IMR-90 (cell line): ENCODE results near the gene PTCD1. TPM values are rescaled to one million over a fixed set of nuclear protein-coding genes. Genes with fewer than 3 reads are reported as not detected.

Experiments used
- ATAC-seq: fragments of 200-7000 bp; cut with Tn5 transposase; 2 replicates; pipeline ENCODE4 v1.9.1; 2020; ENCODE audit warnings: low read depth, mild to moderate bottlenecking, moderate library complexity
- BruUV-seq: library from RNA; stranded (reverse); fragments of 400-500 nt; replicated peaks from 2 replicates; lab custom pipeline; 2021; lab: Mats Ljungman, UMichigan
- CTCF ChIA-PET: fragments of 300-600 bp; formaldehyde crosslinking; extraction: SDS; loops from one replicate; lab custom pipeline; 2021; ENCODE audit warnings: antibody characterized with exemption; lab: Yijun Ruan, JAX
- POLR2A ChIA-PET: fragments of 300-600 bp; sonication (Branson Sonifier 250); formaldehyde crosslinking; loops from one replicate; lab custom pipeline; 2022; ENCODE audit warnings: antibody characterized with exemption; ENCODE audit not compliant: unreplicated experiment; lab: Charles Lee
- DNase-seq: peaks from one replicate; pipeline ENCODE4 v3.0.0; 2013
- H2AFZ ChIP-seq: replicated peaks from 2 replicates; pipeline ENCODE3; 2013; ENCODE audit warnings: low read length, mild to moderate bottlenecking; ENCODE audit not compliant: poor library complexity
- H2AK5ac ChIP-seq: 2 replicates; pipeline ENCODE4 v1.6.1; 2013; ENCODE audit warnings: low read depth, low read length, inconsistent platforms
- H2AK9ac ChIP-seq: replicated peaks from 2 replicates; pipeline ENCODE3; 2013; ENCODE audit warnings: mild to moderate bottlenecking, low read depth, low read length, moderate library complexity; ENCODE audit not compliant: poor library complexity
- H2BK120ac ChIP-seq: 2 replicates; pipeline ENCODE4 v1.6.1; 2013; ENCODE audit warnings: low read depth, low read length, inconsistent platforms
- H2BK15ac ChIP-seq: 3 replicates; pipeline ENCODE4 v1.6.1; 2013; ENCODE audit warnings: low read depth, low read length, inconsistent platforms
- H2BK20ac ChIP-seq: 2 replicates; pipeline ENCODE4 v1.6.1; 2013; ENCODE audit warnings: low read depth, mild to moderate bottlenecking, inconsistent platforms, low read length, moderate library complexity
- H2BK5ac ChIP-seq: 2 replicates; pipeline ENCODE4 v1.6.1; 2013; ENCODE audit warnings: mild to moderate bottlenecking, low read depth, low read length, inconsistent platforms; ENCODE audit not compliant: poor library complexity, severe bottlenecking
- H3K14ac ChIP-seq: replicated peaks from 2 replicates; pipeline ENCODE4 v1.6.1; 2013; ENCODE audit warnings: low read depth, low read length, inconsistent platforms
- H3K18ac ChIP-seq: 2 replicates; pipeline ENCODE4 v1.6.1; 2013; ENCODE audit warnings: low read depth, low read length, control low read depth
- H3K23ac ChIP-seq: 2 replicates; pipeline ENCODE4 v1.6.1; 2013; ENCODE audit warnings: low read depth, low read length, inconsistent platforms
- H3K27ac ChIP-seq: 2 replicates; pipeline ENCODE4 v1.5.1; 2013; ENCODE audit warnings: mild to moderate bottlenecking, control low read depth, low read length; ENCODE audit not compliant: insufficient read depth
- H3K27me3 ChIP-seq: 2 replicates; pipeline ENCODE4 v1.6.1; 2013; ENCODE audit warnings: low read length; ENCODE audit not compliant: control insufficient read depth, insufficient read depth
- H3K36me3 ChIP-seq: 2 replicates; pipeline ENCODE4 v1.6.1; 2013; ENCODE audit warnings: low read length, mixed read lengths; ENCODE audit not compliant: control insufficient read depth, insufficient read depth
- H3K4ac ChIP-seq: 2 replicates; pipeline ENCODE4 v1.6.1; 2013; ENCODE audit warnings: low read depth, low read length, inconsistent platforms
- H3K4me1 ChIP-seq: 2 replicates; pipeline ENCODE4 v1.6.1; 2013; ENCODE audit warnings: low read length, mixed read lengths; ENCODE audit not compliant: control insufficient read depth, insufficient read depth
- H3K4me2 ChIP-seq: 2 replicates; pipeline ENCODE4 v1.6.1; 2013; ENCODE audit warnings: low read depth, mild to moderate bottlenecking, control low read depth, low read length, moderate library complexity
- H3K4me3 ChIP-seq: 2 replicates; pipeline ENCODE4 v1.5.1; 2013; ENCODE audit warnings: low read depth, mild to moderate bottlenecking, control low read depth, low read length, moderate library complexity; ENCODE audit not compliant: insufficient read depth
- H3K56ac ChIP-seq: 2 replicates; pipeline ENCODE4 v1.6.1; 2013; ENCODE audit warnings: low read length, inconsistent platforms; ENCODE audit not compliant: insufficient read depth; ENCODE audit errors: extremely low read depth
- H3K79me1 ChIP-seq, 2 experiments: 2 replicates each; pipeline ENCODE4 v1.6.1; 2013; ENCODE audit warnings: low read length in 2 of 2, inconsistent platforms in 1 of 2, low read depth in 1 of 2
- H3K9ac ChIP-seq: 2 replicates; pipeline ENCODE4 v1.6.1; 2013; ENCODE audit warnings: low read depth, low read length, control low read depth
- H3K9me1 ChIP-seq: 2 replicates; pipeline ENCODE4 v1.6.1; 2013; ENCODE audit warnings: low read length, inconsistent platforms; ENCODE audit not compliant: insufficient read depth
- H3K9me3 ChIP-seq: 2 replicates; pipeline ENCODE4 v1.6.1; 2013; ENCODE audit warnings: low read length; ENCODE audit not compliant: control insufficient read depth, insufficient read depth
- H4K20me1 ChIP-seq: 2 replicates; pipeline ENCODE4 v1.6.1; 2013; ENCODE audit warnings: low read length, inconsistent platforms; ENCODE audit not compliant: insufficient read depth
- H4K5ac ChIP-seq: 2 replicates; pipeline ENCODE4 v1.6.1; 2013; ENCODE audit warnings: mild to moderate bottlenecking, low read depth, low read length, control low read depth
- H4K8ac ChIP-seq, 2 experiments: 2 replicates each; pipeline ENCODE4 v1.6.1; 2013; ENCODE audit warnings: low read depth in 2 of 2, low read length in 2 of 2, control low read depth in 1 of 2, inconsistent platforms in 1 of 2
- H4K91ac ChIP-seq: 2 replicates; pipeline ENCODE4 v1.6.1; 2013; ENCODE audit warnings: low read depth, low read length, inconsistent platforms; ENCODE audit not compliant: insufficient read depth
- SMC3 ChIP-seq: fragments of 150-350 bp; IDR thresholded peaks from 2 replicates; pipeline ENCODE4 v1.6.1; 2016; ENCODE audit warnings: low read depth, mild to moderate bottlenecking, antibody characterized with exemption, low read length, moderate library complexity
- WGBS, 2 experiments: methylation state at CpG; one replicate each; pipeline versions ENCODE4 v1.1.5 to v1.1.7; 2013; ENCODE audit warnings: missing lambda C conversion rate in 2 of 2; ENCODE audit not compliant: insufficient read length in 1 of 2; ENCODE audit errors: extremely low coverage in 2 of 2; 5-methylcytosine and 5-hydroxymethylcytosine counted together
- dilution Hi-C: fragments of 300-500 bp; cut with HindIII; formaldehyde crosslinking; loops from one replicate; pipeline ENCODE4 v1.14.3; 2018; ENCODE audit warnings: low sequenced_read_pairs; ENCODE audit not compliant: unreplicated experiment
- in situ Hi-C: fragments of 300-500 bp; cut with MboI; formaldehyde crosslinking; loops from 3 replicates; pipeline ENCODE4 v1.14.3; 2019; ENCODE audit warnings: low sequenced_read_pairs, inconsistent platforms, mixed read lengths
- intact Hi-C: fragments of 100-400 bp; cut with micrococcal nuclease; formaldehyde crosslinking; loops from 2 replicates; pipeline ENCODE4 v1.10.0; 2022
- polyA plus RNA-seq, 3 experiments: library from polyadenylated mRNA; depleted of rRNA; stranded (reverse); fragments of >200 nt; gene quantifications; 2 replicates each; pipeline ENCODE4 v1.2.3, GENCODE V29; 2012; ENCODE audit warnings: low replicate concordance in 1 of 3
- total RNA-seq: library from RNA; depleted of rRNA; stranded (reverse); fragments of >200 nt; gene quantifications from 2 replicates; pipeline ENCODE4 v1.2.3, GENCODE V29; 2012
- TF ChIP-seq, protein P1 (sequence below): conservative IDR thresholded peaks from 2 replicates; pipeline ENCODE4 v1.5.1; 2012; ENCODE audit warnings: mild to moderate bottlenecking, low read depth, low read length, improper control_type of control experiment

PTCD1 gene
- total and polyA plus RNA-seq, 2 of the 4 experiments (the other 2 are of a cell fraction): 2.2 to 4.0 TPM

DNA sequence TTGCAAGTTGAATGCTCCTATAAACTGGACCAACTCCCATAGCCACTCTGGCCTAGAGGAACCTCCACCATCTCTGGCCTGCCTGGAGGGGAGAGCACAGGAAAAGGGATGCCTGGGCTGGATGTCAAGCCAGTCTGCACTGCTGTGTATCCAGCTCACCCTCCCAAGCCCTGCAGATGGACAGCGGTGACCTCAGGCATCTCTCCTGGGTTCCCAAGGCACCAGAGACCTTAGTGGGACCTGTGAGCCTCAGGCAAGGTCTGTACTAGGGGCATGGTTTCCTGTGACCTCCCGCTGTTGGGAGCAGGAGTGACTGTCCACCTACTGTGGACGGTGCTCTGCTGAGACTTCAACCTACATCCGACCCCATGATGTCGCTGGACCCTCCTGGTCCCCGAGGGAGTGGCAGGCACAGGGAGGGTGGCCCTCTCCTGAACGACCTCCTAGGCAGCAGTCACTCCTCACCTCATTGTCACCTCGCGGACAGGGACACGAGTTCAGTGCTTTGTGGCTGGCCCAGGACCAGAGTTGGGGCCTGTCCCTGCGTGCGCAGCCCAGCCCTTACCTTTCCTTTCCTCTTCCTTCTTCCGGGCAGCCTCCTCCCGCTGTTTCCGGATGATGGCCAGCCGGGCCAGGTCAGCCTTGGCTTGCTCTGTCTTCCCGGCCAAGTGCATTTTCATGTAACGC, 41.2 kb downstream of the PTCD1 start:
- H3K9ac ChIP-seq: no peak overlapping the region
- H2AK9ac ChIP-seq: no peak overlapping the region
- no peaks in the 10 kb centered on the region for H3K27me3 ChIP-seq
- in situ Hi-C loops: no loop called here
- H3K4me2 ChIP-seq: no peak overlapping the region
- DNase-seq: no peak
- no peaks in the 10 kb centered on the region for H3K9me3 ChIP-seq
- H2BK120ac ChIP-seq: no peak overlapping the region
- peaks cover 70% of the 10 kb centered on the region for H4K20me1 ChIP-seq
- no peak overlapping the region for H3K18ac ChIP-seq
- no peak overlapping the region for H3K14ac ChIP-seq
- TF ChIP-seq, protein P1, sequence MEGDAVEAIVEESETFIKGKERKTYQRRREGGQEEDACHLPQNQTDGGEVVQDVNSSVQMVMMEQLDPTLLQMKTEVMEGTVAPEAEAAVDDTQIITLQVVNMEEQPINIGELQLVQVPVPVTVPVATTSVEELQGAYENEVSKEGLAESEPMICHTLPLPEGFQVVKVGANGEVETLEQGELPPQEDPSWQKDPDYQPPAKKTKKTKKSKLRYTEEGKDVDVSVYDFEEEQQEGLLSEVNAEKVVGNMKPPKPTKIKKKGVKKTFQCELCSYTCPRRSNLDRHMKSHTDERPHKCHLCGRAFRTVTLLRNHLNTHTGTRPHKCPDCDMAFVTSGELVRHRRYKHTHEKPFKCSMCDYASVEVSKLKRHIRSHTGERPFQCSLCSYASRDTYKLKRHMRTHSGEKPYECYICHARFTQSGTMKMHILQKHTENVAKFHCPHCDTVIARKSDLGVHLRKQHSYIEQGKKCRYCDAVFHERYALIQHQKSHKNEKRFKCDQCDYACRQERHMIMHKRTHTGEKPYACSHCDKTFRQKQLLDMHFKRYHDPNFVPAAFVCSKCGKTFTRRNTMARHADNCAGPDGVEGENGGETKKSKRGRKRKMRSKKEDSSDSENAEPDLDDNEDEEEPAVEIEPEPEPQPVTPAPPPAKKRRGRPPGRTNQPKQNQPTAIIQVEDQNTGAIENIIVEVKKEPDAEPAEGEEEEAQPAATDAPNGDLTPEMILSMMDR: no peak
- no peak for TF ChIP-seq SMC3
- dilution Hi-C loops: no loop called here
- H4K5ac ChIP-seq: no peak overlapping the region
- H3K4me3 ChIP-seq: no peak overlapping the region
- H3K9me1 ChIP-seq: peaks cover 3% of the 10 kb centered on the region
- intact Hi-C loops: no loop called here
- H3K79me1 ChIP-seq: peaks cover 14 to 63% of the 10 kb centered on the region in 2 experiments; a peak in 3 of 4 replicates
- no peak overlapping the region for H2AFZ ChIP-seq
- no peak overlapping the region for H2BK20ac ChIP-seq
- H3K56ac ChIP-seq: no peak overlapping the region; the same call in 1 of the 2 replicates
- ATAC-seq: no peak
- peaks cover 9% of the 10 kb centered on the region for H3K4me1 ChIP-seq
- no TSS peak for BruUV-seq
- no peak overlapping the region for H4K91ac ChIP-seq
- no peak overlapping the region for H2AK5ac ChIP-seq
- H2BK15ac ChIP-seq: no peak overlapping the region
- CTCF ChIA-PET: interaction anchor here (0.6 kb wide), 1 partner anchor 12 kb away, joined by 4 read pairs; no protein-coding TSS in a partner anchor
- 88% methylated on average over 4 of the region's 18 CpGs; no CpG with 5 or more reads in 1 of the 2 experiments for WGBS, 2 experiments
- peaks cover 76% of the 10 kb centered on the region for H3K36me3 ChIP-seq
- no peak overlapping the region for H2BK5ac ChIP-seq
- POLR2A ChIA-PET: no interaction called here
- no peak overlapping the region for H3K23ac ChIP-seq
- no peak overlapping the region for H3K27ac ChIP-seq
- no peak overlapping the region for H4K8ac ChIP-seq
- no peak overlapping the region for H3K4ac ChIP-seq
